HG03045 (cell line): ENCODE data around the gene NRCAM.

Experiments
- ATAC-seq: cut with Tn5 transposase; IDR thresholded peaks from one replicate; pipeline ENCODE4 v1.9.1; 2021; ENCODE audit warnings: mild to moderate bottlenecking, moderate library complexity; ENCODE audit not compliant: unreplicated experiment

The NRCAM gene

GRCh38 chr7:108459922-108460551, 3.8 kb upstream of the NRCAM start:
- no peak for ATAC-seq

GRCh38 chr7:108457871-108458270, 1.6 kb upstream of the NRCAM start:
- no peak for ATAC-seq

- no peak for ATAC-seq
Observed at GRCh38 chr7:108456845-108457540, 757 bp upstream of the NRCAM start.

- no peak for ATAC-seq
Observed at GRCh38 chr7:108455551-108455997, 662 bp downstream of the NRCAM start.

GRCh38 chr7:108454674-108455550, 1.3 kb downstream of the NRCAM start:
- no peak for ATAC-seq

GRCh38 chr7:108454317-108454673, 1.9 kb downstream of the NRCAM start:
- no peak for ATAC-seq

GRCh38 chr7:108453320-108453719, 2.9 kb downstream of the NRCAM start:
- ATAC-seq = no peak

- ATAC-seq = peak; percentile 39
Observed at GRCh38 chr7:108452707-108453106, 3.5 kb downstream of the NRCAM start.

GRCh38 chr7:108451296-108451848, 4.9 kb downstream of the NRCAM start:
- no peak for ATAC-seq

- ATAC-seq = no peak
Observed at GRCh38 chr7:108450160-108450559, 6.1 kb downstream of the NRCAM start.

GRCh38 chr7:108449521-108449920, 6.7 kb downstream of the NRCAM start:
- no peak for ATAC-seq

- ATAC-seq = no peak
Observed at GRCh38 chr7:108448584-108449505, 7.4 kb downstream of the NRCAM start.

- no peak for ATAC-seq
Observed at GRCh38 chr7:108442039-108442568, 14.1 kb downstream of the NRCAM start.

- ATAC-seq = no peak
Observed at GRCh38 chr7:108441392-108441955, 14.8 kb downstream of the NRCAM start.

- no peak for ATAC-seq
Observed at GRCh38 chr7:108440613-108441012, 15.6 kb downstream of the NRCAM start.

- no peak for ATAC-seq
Observed at GRCh38 chr7:108436906-108437305, 19.3 kb downstream of the NRCAM start.

- ATAC-seq = no peak
Observed at GRCh38 chr7:108434010-108434409, 22.2 kb downstream of the NRCAM start.

GRCh38 chr7:108431099-108431498, 25.1 kb downstream of the NRCAM start:
- no peak for ATAC-seq

- ATAC-seq = no peak
Observed at GRCh38 chr7:108430664-108431063, 25.6 kb downstream of the NRCAM start.

GRCh38 chr7:108427766-108428165, 28.5 kb downstream of the NRCAM start:
- no peak for ATAC-seq
